Effector memory CD4-positive, alpha-beta T cell (primary cell): ENCODE results near the gene CMAS.
"Not testable (repeated sequence)": the region's sequence is repeated elsewhere in the genome, so short reads cannot be mapped to it uniquely, and the experiment has no call there.

ENCODE experiments used
- DNase-seq, 3 donors: peaks; one replicate each; pipeline ENCODE4 v3.0.0-alpha.2; 2020
- H3K27ac ChIP-seq: 2 replicates; pipeline ENCODE4 v1.7.0; 2013; ENCODE audit warnings: mild to moderate bottlenecking, low read length, moderate library complexity; ENCODE audit not compliant: insufficient read depth, poor library complexity, severe bottlenecking
- H3K27me3 ChIP-seq: replicated peaks from 2 replicates; pipeline ENCODE4 v1.7.0; 2013; ENCODE audit warnings: mild to moderate bottlenecking, low read length; ENCODE audit not compliant: insufficient read depth, control insufficient read depth, poor library complexity, severe bottlenecking
- H3K36me3 ChIP-seq: 2 replicates; pipeline ENCODE4 v1.7.0; 2013; ENCODE audit warnings: mild to moderate bottlenecking, low read length, moderate library complexity; ENCODE audit not compliant: control insufficient read depth, insufficient read depth
- H3K4me1 ChIP-seq: 2 replicates; pipeline ENCODE4 v1.7.0; 2013; ENCODE audit warnings: low read length, mild to moderate bottlenecking; ENCODE audit not compliant: control insufficient read depth, insufficient read depth, poor library complexity, severe bottlenecking
- H3K4me3 ChIP-seq: 2 replicates; pipeline ENCODE4 v1.7.0; 2013; ENCODE audit warnings: low read length, low read depth, mild to moderate bottlenecking; ENCODE audit not compliant: insufficient read depth, poor library complexity, severe bottlenecking
- H3K9me3 ChIP-seq: 2 replicates; pipeline ENCODE4 v1.7.0; 2013; ENCODE audit warnings: mild to moderate bottlenecking, low read length, moderate library complexity; ENCODE audit not compliant: control insufficient read depth

The CMAS gene

DNA sequence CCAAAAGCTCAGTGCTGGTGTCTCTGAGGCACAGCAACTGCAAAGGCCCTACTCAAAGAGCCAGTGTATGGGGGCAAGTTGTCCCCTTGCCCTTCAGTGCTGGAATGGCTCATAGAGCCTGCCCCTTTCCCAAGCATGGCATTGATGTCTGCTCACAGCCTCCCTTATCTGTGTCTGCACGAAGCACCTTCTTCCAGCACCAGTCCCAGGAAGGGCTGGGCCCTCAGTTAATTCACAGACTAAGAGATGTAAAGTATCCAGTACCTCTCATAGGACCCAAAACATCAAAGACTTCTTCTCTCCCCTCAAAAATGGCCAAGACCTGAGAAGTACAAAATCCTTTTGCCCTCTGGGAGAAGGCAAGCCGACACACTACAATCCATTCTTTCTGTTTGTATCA, 1.6 kb upstream of the CMAS start:
- Histone ChIP-seq H3K4me1 (peaks cover 7% of the 10 kb centered on the region), H3K27me3 (no peaks in the 10 kb centered on the region), H3K4me3 (no peak overlapping the region), H3K36me3 (no peaks in the 10 kb centered on the region), H3K27ac (no peak overlapping the region), H3K9me3 (no peaks in the 10 kb centered on the region)
- DNase-seq = no peak

DNA sequence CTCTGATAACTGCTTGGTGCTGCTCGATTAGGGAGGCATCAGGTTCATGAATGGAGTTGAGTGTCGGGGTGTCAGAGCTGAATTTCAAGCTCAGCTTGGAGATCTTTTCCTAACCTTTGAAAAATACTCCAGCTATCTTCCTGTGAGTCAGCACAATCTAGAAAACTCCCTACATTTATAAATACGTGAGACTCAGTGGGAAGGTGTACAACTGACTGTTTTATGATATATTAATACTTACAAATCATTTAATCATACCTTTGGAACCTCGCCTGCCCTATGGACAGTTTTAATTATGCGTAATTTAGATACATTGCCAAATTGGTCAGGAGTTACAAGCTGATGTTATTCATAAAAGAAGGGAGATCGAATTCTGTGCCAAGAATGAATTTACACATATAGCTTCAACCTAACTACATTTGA, 961 bp downstream of the CMAS start:
- no peak for DNase-seq
- H3K4me3 ChIP-seq = peak overlapping the region; percentile 98
- H3K9me3 ChIP-seq = no peaks in the 10 kb centered on the region
- H3K27ac ChIP-seq = peak overlapping the region; percentile 68
- H3K36me3 ChIP-seq = no peaks in the 10 kb centered on the region
- H3K4me1 ChIP-seq = peaks cover 7% of the 10 kb centered on the region
- no peaks in the 10 kb centered on the region for H3K27me3 ChIP-seq

DNA sequence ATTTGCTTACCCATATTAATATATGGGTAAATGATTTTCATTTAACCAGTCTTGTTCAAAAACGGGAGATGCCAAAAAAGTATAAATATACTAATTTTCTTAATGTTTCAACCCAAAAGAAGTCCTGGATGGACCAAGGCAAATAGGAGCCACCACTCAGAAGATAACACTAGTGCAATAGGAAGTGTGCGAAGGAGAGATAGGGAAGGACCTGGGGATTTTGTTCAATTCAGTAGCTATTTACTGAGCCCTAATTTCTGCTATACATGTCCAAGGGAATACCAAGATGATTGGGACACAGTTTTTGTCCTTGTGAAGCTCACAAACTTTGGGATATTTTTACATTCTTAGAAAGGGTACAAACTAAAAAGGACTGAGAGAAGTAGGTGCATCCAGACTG, 1.5 kb downstream of the CMAS start:
- peaks cover 7% of the 10 kb centered on the region for H3K4me1 ChIP-seq
- no peaks in the 10 kb centered on the region for H3K27me3 ChIP-seq
- no peak for DNase-seq
- H3K4me3 ChIP-seq = no peak overlapping the region
- no peak overlapping the region for H3K27ac ChIP-seq
- H3K36me3 ChIP-seq = no peaks in the 10 kb centered on the region
- H3K9me3 ChIP-seq = no peaks in the 10 kb centered on the region

GRCh38 chr12:22048351-22049041, 2.5 kb downstream of the CMAS start:
- no peaks in the 10 kb centered on the region for H3K36me3 ChIP-seq
- DNase-seq = no peak
- no peak overlapping the region for H3K4me3 ChIP-seq
- H3K27me3 ChIP-seq = no peaks in the 10 kb centered on the region
- no peak overlapping the region for H3K27ac ChIP-seq
- peaks cover 7% of the 10 kb centered on the region for H3K4me1 ChIP-seq
- H3K9me3 ChIP-seq = no peaks in the 10 kb centered on the region

GRCh38 chr12:22050078-22050477, 4.1 kb downstream of the CMAS start:
- peaks cover 7% of the 10 kb centered on the region for H3K4me1 ChIP-seq
- H3K9me3 ChIP-seq = no peaks in the 10 kb centered on the region
- no peak overlapping the region for H3K27ac ChIP-seq
- no peaks in the 10 kb centered on the region for H3K27me3 ChIP-seq
- no peak for DNase-seq
- H3K4me3 ChIP-seq = no peak overlapping the region
- H3K36me3 ChIP-seq = no peaks in the 10 kb centered on the region

GRCh38 chr12:22051114-22051698, 5.2 kb downstream of the CMAS start:
- H3K4me3 ChIP-seq = no peak overlapping the region
- H3K27ac ChIP-seq = no peak overlapping the region
- H3K27me3 ChIP-seq = no peaks in the 10 kb centered on the region
- H3K36me3 ChIP-seq = peaks cover 8% of the 10 kb centered on the region
- H3K9me3 ChIP-seq = no peaks in the 10 kb centered on the region
- no peak for DNase-seq
- peaks cover 7% of the 10 kb centered on the region for H3K4me1 ChIP-seq

DNA sequence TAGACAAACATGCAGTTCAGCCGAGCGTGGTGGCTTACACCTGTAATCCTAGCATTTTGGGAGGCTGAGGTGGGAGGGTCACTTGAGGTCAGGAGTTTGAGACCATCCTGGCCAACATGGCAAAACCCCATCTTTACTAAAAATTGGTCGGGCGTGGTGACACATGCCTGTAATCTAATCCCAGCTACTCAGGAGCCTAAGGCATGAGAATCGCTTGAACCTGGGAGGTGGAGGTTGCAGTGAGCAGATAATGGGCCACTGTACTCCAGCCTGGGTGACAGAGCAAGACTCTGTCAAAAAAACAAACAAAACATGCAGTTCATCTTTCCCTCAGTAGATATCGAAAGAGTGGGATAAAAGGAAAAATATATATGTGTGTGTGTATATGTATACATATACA, 7.0 kb downstream of the CMAS start:
- not testable (repeated sequence) for H3K9me3 ChIP-seq, H3K27ac ChIP-seq, H3K4me3 ChIP-seq, DNase-seq, H3K27me3 ChIP-seq, H3K4me1 ChIP-seq
- H3K36me3 ChIP-seq = peaks cover 12% of the 10 kb centered on the region

GRCh38 chr12:22054155-22054554, 8.1 kb downstream of the CMAS start:
- no peaks in the 10 kb centered on the region for H3K4me1 ChIP-seq
- no peaks in the 10 kb centered on the region for H3K9me3 ChIP-seq
- H3K36me3 ChIP-seq = peaks cover 20% of the 10 kb centered on the region
- no peak overlapping the region for H3K4me3 ChIP-seq
- no peak for DNase-seq
- H3K27me3 ChIP-seq = no peaks in the 10 kb centered on the region
- no peak overlapping the region for H3K27ac ChIP-seq

GRCh38 chr12:22056607-22057006, 10.6 kb downstream of the CMAS start:
- no peaks in the 10 kb centered on the region for H3K27me3 ChIP-seq

DNA sequence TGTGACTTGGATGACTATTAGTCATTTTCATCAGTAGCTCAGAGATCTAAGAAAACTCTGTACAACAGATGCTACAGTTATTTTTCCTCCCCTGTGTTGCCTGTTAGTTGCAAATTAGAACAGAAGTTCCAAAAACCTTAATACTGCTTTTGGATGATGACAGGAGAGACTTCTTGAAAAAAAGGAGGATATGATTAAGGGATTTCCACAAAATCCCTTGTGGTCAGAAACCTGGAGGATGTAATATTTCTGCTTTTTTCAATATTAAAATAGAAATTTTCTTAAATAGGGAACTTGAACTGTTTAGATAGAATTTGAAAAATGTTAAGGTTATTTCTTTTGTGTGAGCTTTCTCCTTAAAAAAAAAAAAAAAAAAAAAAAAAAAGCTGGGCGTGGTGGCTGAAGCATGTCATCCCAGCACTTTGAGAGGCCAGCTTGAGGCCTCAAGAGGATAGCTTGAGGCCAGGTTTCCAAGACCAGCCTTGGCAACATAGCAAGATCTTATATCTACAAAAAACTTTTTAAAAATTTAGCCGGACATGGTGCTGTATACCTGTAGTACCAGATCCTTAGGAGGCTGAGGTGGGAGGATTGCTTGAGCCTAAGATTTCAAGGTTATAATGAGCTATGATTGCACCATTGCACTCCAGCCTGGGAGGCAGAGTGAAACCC, 14.1 kb downstream of the CMAS start:
- no peaks in the 10 kb centered on the region for H3K27me3 ChIP-seq
- no peaks in the 10 kb centered on the region for H3K4me1 ChIP-seq
- H3K36me3 ChIP-seq = peaks cover 38% of the 10 kb centered on the region
- no peak for DNase-seq
- H3K4me3 ChIP-seq = no peak overlapping the region
- H3K9me3 ChIP-seq = no peaks in the 10 kb centered on the region
- no peak overlapping the region for H3K27ac ChIP-seq

More at GRCh38 chr12:22056607-22057006, 10.6 kb downstream of the CMAS start:
- Histone ChIP-seq H3K9me3 (no peaks in the 10 kb centered on the region), H3K4me1 (no peaks in the 10 kb centered on the region), H3K4me3 (no peak overlapping the region), H3K36me3 (peaks cover 28% of the 10 kb centered on the region), H3K27ac (no peak overlapping the region)
- no peak for DNase-seq
